ENCODE data around the gene AUTS2. TPM values are rescaled to one million over a fixed set of nuclear protein-coding genes. Genes with fewer than 3 reads are reported as not detected.
A peak's percentile ranks its signal among the peaks of the same experiment; 100 is the strongest.

The AUTS2 gene
- total RNA-seq, 1 experiment from 2014 or later = 42.1 TPM

GRCh38 chr7:70775570-70776156 lies 1177.4 kb downstream of the AUTS2 start:
- Histone ChIP-seq H3K4me3 (ENCODE audit: low read depth, low read length, poor library complexity, severe bottlenecking) (no peak overlapping the region), H3K9me3 (ENCODE audit: low read depth, low read length, poor library complexity, severe bottlenecking) (no peaks in the 10 kb centered on the region), H3K27me3 (replicated peaks; ENCODE audit: insufficient read depth, low read depth, low read length, poor library complexity) (no peaks in the 10 kb centered on the region), H3K4me1 (ENCODE audit: insufficient read depth, low read length, poor library complexity, severe bottlenecking) (no peaks in the 10 kb centered on the region), H3K27ac (ENCODE audit: low read depth, low read length, poor library complexity, severe bottlenecking) (no peak overlapping the region), H3K36me3 (ENCODE audit: insufficient read depth, low read length, poor library complexity, severe bottlenecking) (no peaks in the 10 kb centered on the region)
- CTCF ChIA-PET = no interaction called here
- intact Hi-C loops (cut with micrococcal nuclease; ENCODE audit: unreplicated experiment) = no loop called here
- POLR2A ChIA-PET (ENCODE audit: low non-redundant PET) = no interaction called here
- TF ChIP-seq EZH2 (IDR thresholded peaks at IDR 0.05; ENCODE audit: borderline replicate concordance, low read depth, low read length, poor library complexity, severe bottlenecking) (no peak), CTCF (conservative IDR thresholded peaks at IDR 0.05; ENCODE audit: low read depth, low read length) (peak; percentile 31)
- BruUV-seq (replicated peaks) = no TSS peak
- peak; percentile 6 for DNase-seq (ENCODE audit: low spot score)

DNA sequence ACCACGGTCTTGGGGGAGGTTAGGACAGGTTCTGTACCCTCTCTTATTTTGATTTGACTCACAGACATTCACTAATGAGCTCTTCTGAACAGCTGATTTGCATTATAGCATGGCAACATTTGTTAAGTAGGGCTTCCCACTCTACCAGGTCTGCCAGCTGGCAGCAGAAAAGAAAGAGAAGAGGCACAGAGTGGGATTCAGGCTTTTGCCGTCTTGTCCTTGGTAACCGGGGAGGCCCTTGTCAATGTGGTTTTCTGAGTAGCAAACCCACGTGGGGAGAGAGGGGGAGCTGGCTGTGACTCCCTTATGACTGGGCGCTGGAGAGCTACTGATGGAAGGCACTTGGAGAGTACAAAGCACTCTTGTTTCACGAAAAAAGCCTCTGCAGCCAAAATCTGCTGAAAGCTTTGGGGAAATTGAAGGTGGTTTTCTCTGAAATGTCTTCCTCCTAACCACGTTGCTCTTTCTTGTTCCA lies 1178.4 kb downstream of the AUTS2 start:
- DNase-seq (ENCODE audit: low spot score) = no peak
- no peaks in the 10 kb centered on the region for H3K36me3 ChIP-seq (ENCODE audit: insufficient read depth, low read length, poor library complexity, severe bottlenecking)
- H3K4me1 ChIP-seq (ENCODE audit: insufficient read depth, low read length, poor library complexity, severe bottlenecking) = no peaks in the 10 kb centered on the region
- no peak overlapping the region for H3K4me3 ChIP-seq (ENCODE audit: low read depth, low read length, poor library complexity, severe bottlenecking)
- intact Hi-C loops (cut with micrococcal nuclease; ENCODE audit: unreplicated experiment) = no loop called here
- no peak for TF ChIP-seq EZH2 (IDR thresholded peaks at IDR 0.05; ENCODE audit: borderline replicate concordance, low read depth, low read length, poor library complexity, severe bottlenecking)
- no peak for TF ChIP-seq CTCF (conservative IDR thresholded peaks at IDR 0.05; ENCODE audit: low read depth, low read length)
- no peaks in the 10 kb centered on the region for H3K9me3 ChIP-seq (ENCODE audit: low read depth, low read length, poor library complexity, severe bottlenecking)
- POLR2A ChIA-PET (ENCODE audit: low non-redundant PET) = interaction anchor here (0.5 kb wide), 1 partner anchor 1143 kb away, joined by 6 read pairs; no protein-coding TSS in a partner anchor
- H3K27me3 ChIP-seq (replicated peaks; ENCODE audit: insufficient read depth, low read depth, low read length, poor library complexity) = no peaks in the 10 kb centered on the region
- BruUV-seq (replicated peaks) = no TSS peak
- CTCF ChIA-PET = no interaction called here
- H3K27ac ChIP-seq (ENCODE audit: low read depth, low read length, poor library complexity, severe bottlenecking) = no peak overlapping the region

DNA sequence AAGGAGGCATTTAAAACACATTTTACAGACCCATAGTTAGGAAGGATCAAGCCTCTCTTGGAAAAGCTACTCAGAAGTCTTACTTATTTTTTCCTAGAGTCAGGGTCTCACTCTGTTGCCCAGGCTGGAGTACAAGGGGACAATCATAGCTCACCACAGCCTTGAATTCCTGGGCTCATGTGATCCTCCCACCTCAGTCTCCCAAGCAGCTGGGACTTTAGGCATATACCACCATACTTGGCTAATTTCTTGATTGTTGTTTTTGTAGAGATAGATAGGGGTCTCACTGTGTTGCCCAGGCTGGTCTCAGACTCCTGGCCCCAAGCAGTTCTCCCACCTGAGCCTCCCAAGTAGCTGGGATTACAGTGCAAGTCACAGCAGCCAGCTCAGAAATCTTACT lies 1179.0 kb downstream of the AUTS2 start:
- ChIA-PET CTCF (no interaction called here), POLR2A (ENCODE audit: low non-redundant PET) (interaction anchor here (0.5 kb wide), 1 partner anchor 1143 kb away, joined by 6 read pairs; no protein-coding TSS in a partner anchor)
- Histone ChIP-seq H3K27me3 (replicated peaks; ENCODE audit: insufficient read depth, low read depth, low read length, poor library complexity) (no peaks in the 10 kb centered on the region), H3K4me1 (ENCODE audit: insufficient read depth, low read length, poor library complexity, severe bottlenecking) (no peaks in the 10 kb centered on the region), H3K36me3 (ENCODE audit: insufficient read depth, low read length, poor library complexity, severe bottlenecking) (no peaks in the 10 kb centered on the region), H3K27ac (ENCODE audit: low read depth, low read length, poor library complexity, severe bottlenecking) (no peak overlapping the region), H3K4me3 (ENCODE audit: low read depth, low read length, poor library complexity, severe bottlenecking) (no peak overlapping the region), H3K9me3 (ENCODE audit: low read depth, low read length, poor library complexity, severe bottlenecking) (no peaks in the 10 kb centered on the region)
- intact Hi-C loops (cut with micrococcal nuclease; ENCODE audit: unreplicated experiment) = no loop called here
- no TSS peak for BruUV-seq (replicated peaks)
- DNase-seq (ENCODE audit: low spot score) = no peak
- TF ChIP-seq EZH2 (IDR thresholded peaks at IDR 0.05; ENCODE audit: borderline replicate concordance, low read depth, low read length, poor library complexity, severe bottlenecking) (no peak), CTCF (conservative IDR thresholded peaks at IDR 0.05; ENCODE audit: low read depth, low read length) (no peak)

All from A673 (cell line).